GM18517 (cell line): ENCODE data around the gene CEP350.
A peak's percentile ranks its signal among the peaks of the same experiment; 100 is the strongest.

Source experiments
- ATAC-seq: cut with Tn5 transposase; IDR thresholded peaks from one replicate; pipeline ENCODE4 v1.9.1; 2021; ENCODE audit warnings: mild to moderate bottlenecking, moderate library complexity; ENCODE audit not compliant: unreplicated experiment

The CEP350 gene

GRCh38 chr1:180153032-180153431 is 198.4 kb downstream of the CEP350 start:
- ATAC-seq = no peak

- ATAC-seq = peak; percentile 2
These were observed 199.4 kb downstream of the CEP350 start for GRCh38 chr1:180154003-180154324.

GRCh38 chr1:180154325-180155181 is 199.9 kb downstream of the CEP350 start, which contains the start of gene QSOX1:
Gene QSOX1, plus strand, starts transcription at chr1:180154869. Its CDS starts 39 bp downstream, at chr1:180154908.
- ATAC-seq = peak; percentile 80

- no peak for ATAC-seq
These were observed 200.6 kb downstream of the CEP350 start for GRCh38 chr1:180155182-180155682.

- no peak for ATAC-seq
These were observed 201.6 kb downstream of the CEP350 start for GRCh38 chr1:180156201-180156600.

- ATAC-seq = no peak
These were observed 202.1 kb downstream of the CEP350 start for GRCh38 chr1:180156631-180157091.

GRCh38 chr1:180157108-180157507 is 202.5 kb downstream of the CEP350 start:
- ATAC-seq = no peak

GRCh38 chr1:180157576-180158057 is 203.0 kb downstream of the CEP350 start:
- no peak for ATAC-seq

GRCh38 chr1:180158149-180159147 is 203.8 kb downstream of the CEP350 start:
- no peak for ATAC-seq

GRCh38 chr1:180160357-180160756 is 205.7 kb downstream of the CEP350 start:
- ATAC-seq = no peak

- ATAC-seq = no peak
These were observed 208.4 kb downstream of the CEP350 start for GRCh38 chr1:180163041-180163440.
